NB4 (cell line): Measurements from ENCODE around the gene SSBP3.

ENCODE experiments used
- CTCF ChIP-seq: IDR thresholded peaks from one replicate; pipeline ENCODE4 v1.5.1; 2012; ENCODE audit warnings: low read depth, low read length
- MAX ChIP-seq: IDR thresholded peaks from 2 replicates; pipeline ENCODE4 v1.6.1; 2011; ENCODE audit warnings: low read depth, low read length
- MYC ChIP-seq: IDR thresholded peaks from 2 replicates; pipeline ENCODE4 v1.6.1; 2011; ENCODE audit warnings: low read depth, low read length
- POLR2A ChIP-seq: IDR thresholded peaks from 2 replicates; pipeline ENCODE4 v1.6.1; 2011; ENCODE audit warnings: mild to moderate bottlenecking; ENCODE audit not compliant: insufficient read length; ENCODE audit errors: extremely low read depth

GRCh38 chr1:54221867-54222484, 184.2 kb downstream of the SSBP3 start:
- TF ChIP-seq CTCF = no peak
- TF ChIP-seq MAX = no peak
- TF ChIP-seq POLR2A = no peak
- no peak for TF ChIP-seq MYC
